ENCODE measurements around the gene CARD16. TPM values are rescaled to one million over a fixed set of nuclear protein-coding genes. Genes with fewer than 3 reads are reported as not detected.

CARD16 gene
- total RNA-seq, 1 experiment from 2014 or later: not detected

- no peak for DNase-seq (ENCODE audit: low spot score)
- in situ Hi-C loops (cut with HindIII; ENCODE audit: low sequenced_read_pairs): no loop called here
Measured at GRCh38 chr11:105004021-105004420, 41.1 kb downstream of the CARD16 start.

- in situ Hi-C loops (cut with HindIII; ENCODE audit: low sequenced_read_pairs): no loop called here
- no peak for DNase-seq (ENCODE audit: low spot score)
Measured at GRCh38 chr11:105003151-105003550, 42.0 kb downstream of the CARD16 start.

DNA sequence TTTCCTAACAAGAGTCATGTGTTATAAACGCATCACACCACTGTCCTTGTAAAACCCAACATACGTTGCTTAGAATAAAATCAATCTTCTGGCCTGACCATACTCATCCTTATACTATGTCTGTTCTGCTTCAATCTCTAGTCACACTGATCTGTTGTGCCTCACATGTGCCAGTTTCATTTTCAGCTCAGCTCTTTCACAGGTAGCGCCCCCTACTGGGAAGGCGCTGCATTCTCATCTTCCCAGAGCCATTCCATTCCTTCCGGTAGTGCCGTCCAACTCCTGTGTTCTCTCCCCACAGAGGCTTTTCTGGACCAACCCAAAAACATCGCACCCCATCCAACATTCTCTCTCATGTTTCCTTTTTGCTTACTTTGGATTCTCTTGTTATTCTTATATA is 44.3 kb downstream of the CARD16 start:
- in situ Hi-C loops (cut with HindIII; ENCODE audit: low sequenced_read_pairs): no loop called here
- no peak for DNase-seq (ENCODE audit: low spot score)

DNA sequence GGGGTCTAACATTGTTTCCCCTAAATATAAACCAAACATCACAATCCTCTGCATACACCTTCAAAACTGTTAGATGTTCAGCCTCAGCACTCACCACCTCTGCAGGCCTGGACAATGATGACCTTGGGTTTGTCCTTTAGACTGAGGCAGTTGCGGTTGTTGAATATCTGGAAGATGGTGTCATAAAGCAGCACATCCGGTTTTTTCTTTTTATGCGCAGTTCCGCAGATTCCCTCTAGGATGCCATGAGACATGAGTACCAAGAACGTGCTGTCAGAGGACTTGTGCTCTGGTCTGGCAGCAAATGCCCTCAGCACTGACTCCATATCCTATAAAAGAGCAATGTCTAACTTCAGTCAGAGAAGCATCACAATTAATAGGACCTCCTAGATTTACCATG is 45.0 kb downstream of the CARD16 start:
- in situ Hi-C loops (cut with HindIII; ENCODE audit: low sequenced_read_pairs): no loop called here
- DNase-seq (ENCODE audit: low spot score): no peak

GRCh38 chr11:104999721-105000120 is 45.4 kb downstream of the CARD16 start:
- in situ Hi-C loops (cut with HindIII; ENCODE audit: low sequenced_read_pairs): no loop called here
- DNase-seq (ENCODE audit: low spot score): no peak

DNA sequence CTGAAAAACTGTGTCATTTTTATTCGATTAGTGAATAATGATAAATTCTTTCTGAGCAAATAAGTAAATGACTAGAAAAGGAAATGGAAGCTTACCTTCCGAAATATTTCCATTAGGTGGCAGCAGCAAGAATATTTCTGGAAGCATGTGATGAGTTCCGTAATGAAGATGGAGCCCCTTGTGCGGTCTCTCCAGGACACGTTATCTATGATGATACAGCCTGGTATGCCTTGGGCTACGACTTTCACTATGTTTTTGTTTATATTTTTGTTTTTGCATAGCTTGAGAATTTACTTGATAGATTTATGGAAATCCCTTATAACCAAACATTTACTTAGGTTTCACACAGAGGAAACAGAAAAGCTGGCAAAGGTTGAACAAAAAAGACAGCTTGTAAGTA is 47.8 kb downstream of the CARD16 start:
- in situ Hi-C loops (cut with HindIII; ENCODE audit: low sequenced_read_pairs): no loop called here

DNA sequence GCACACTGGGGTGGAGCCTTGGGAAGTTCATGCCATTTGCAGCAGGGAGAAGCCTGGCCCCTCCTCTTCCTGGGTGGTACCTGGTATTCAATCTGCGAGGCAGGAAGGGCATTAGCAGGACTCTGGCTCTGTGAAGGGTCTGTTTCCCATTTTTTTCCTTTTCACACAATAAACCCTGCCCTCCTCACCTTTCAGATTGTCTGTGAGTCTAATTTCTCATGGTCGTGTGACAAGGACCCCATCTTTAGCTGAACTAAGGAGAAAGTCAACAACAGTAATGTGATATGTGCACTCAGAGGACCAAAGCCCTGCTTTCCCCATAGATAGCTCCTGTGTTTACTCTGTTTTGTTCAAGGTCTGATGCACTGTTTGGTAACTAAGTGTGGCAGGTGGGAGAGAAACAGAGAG is 50.1 kb downstream of the CARD16 start:
- DNase-seq (ENCODE audit: low spot score): no peak
- in situ Hi-C loops (cut with HindIII; ENCODE audit: low sequenced_read_pairs): no loop called here

More for the DNA sequence above, 47.8 kb downstream of the CARD16 start:
- no peak for DNase-seq (ENCODE audit: low spot score)

- no peak for DNase-seq (ENCODE audit: low spot score)
- in situ Hi-C loops (cut with HindIII; ENCODE audit: low sequenced_read_pairs): no loop called here
Measured at GRCh38 chr11:104992781-104993180, 52.4 kb downstream of the CARD16 start.

GRCh38 chr11:104991994-104992393 is 53.1 kb downstream of the CARD16 start:
- no peak for DNase-seq (ENCODE audit: low spot score)
- in situ Hi-C loops (cut with HindIII; ENCODE audit: low sequenced_read_pairs): no loop called here

Other genes with a start within 250 kb of the CARD16 start
- not detected in 2 replicates for gene CASP12, start 146.9 kb downstream of the CARD16 start, total RNA-seq (2014; rRNA removed; shearing (Covaris generic))
- gene CASP4, start 76.8 kb downstream of the CARD16 start, total RNA-seq (2014; rRNA removed; shearing (Covaris generic)): 0.31 and 0.55 TPM in 2 replicates
- not detected in 2 replicates for gene CASP5, start 22.2 kb downstream of the CARD16 start, total RNA-seq (2014; rRNA removed; shearing (Covaris generic))
- gene CASP1, start 10.2 kb downstream of the CARD16 start, total RNA-seq (2014; rRNA removed; shearing (Covaris generic)): not detected in 2 replicates
- not detected in 2 replicates for gene CARD18, start 94.4 kb upstream of the CARD16 start, total RNA-seq (2014; rRNA removed; shearing (Covaris generic))

Data from G401 (cell line).